Measurements from ENCODE around the gene RAB1B. TPM values are rescaled to one million over a fixed set of nuclear protein-coding genes. Genes with fewer than 3 reads are reported as not detected.

Gene RAB1B
- total and polyA plus RNA-seq, 9 donors = 54.6 to 140 (median 119) TPM

GRCh38 chr11:66267039-66267378 is 1.4 kb upstream of the RAB1B start:
- intact Hi-C loops (cut with DNase I) = no loop called here
- no peaks in the 10 kb centered on the region for H3K36me3 ChIP-seq
- TF ChIP-seq EP300 (IDR thresholded peaks at IDR 0.05) = no peak
- no peak for TF ChIP-seq POLR2A (IDR thresholded peaks at IDR 0.05)

GRCh38 chr11:66267379-66268243 is 828 bp upstream of the RAB1B start:
- Histone ChIP-seq H3K9me3 (no peaks in the 10 kb centered on the region), H3K27me3 (no peaks in the 10 kb centered on the region), H3K36me3 (no peaks in the 10 kb centered on the region), H3K4me1 (ENCODE audit: insufficient read depth) (peaks cover 3% of the 10 kb centered on the region), H3K4me3 (peak overlapping the region; percentile 73), H3K27ac (peak overlapping the region; percentile 78 to 93)
- TF ChIP-seq CTCF (IDR thresholded peaks at IDR 0.05) (peak in 2 of 3 donors; percentile 23 to 44), POLR2A (IDR thresholded peaks at IDR 0.05) (peak; percentile 75), EP300 (IDR thresholded peaks at IDR 0.05) (no peak)
- 1% methylated on average over 47 to 61 of the region's 61 CpGs for WGBS, 3 donors
- intact Hi-C loops (cut with DNase I) = no loop called here
- peak; percentile 90 to 94 (median 91) for DNase-seq

More at GRCh38 chr11:66267039-66267378, 1.4 kb upstream of the RAB1B start:
- H3K4me3 ChIP-seq = peak overlapping the region; percentile 73
- H3K27ac ChIP-seq = peak overlapping the region; percentile 78 to 93
- 8 to 11% (median 8%) methylated on average over 12 to 13 of the region's 13 CpGs for WGBS, 3 donors
- no peaks in the 10 kb centered on the region for H3K9me3 ChIP-seq
- DNase-seq = no peak
- no peaks in the 10 kb centered on the region for H3K27me3 ChIP-seq
- peaks cover 3% of the 10 kb centered on the region for H3K4me1 ChIP-seq (ENCODE audit: insufficient read depth)

GRCh38 chr11:66268952-66269905 is 790 bp downstream of the RAB1B start:
- peak in 1 of 3 donors; percentile 9 for TF ChIP-seq CTCF (IDR thresholded peaks at IDR 0.05)
- TF ChIP-seq POLR2A (IDR thresholded peaks at IDR 0.05) = no peak
- Histone ChIP-seq H3K27me3 (no peaks in the 10 kb centered on the region), H3K36me3 (no peaks in the 10 kb centered on the region), H3K9me3 (no peaks in the 10 kb centered on the region), H3K4me3 (peak overlapping the region; percentile 73), H3K27ac (peak overlapping the region; percentile 93 to 94), H3K4me1 (ENCODE audit: insufficient read depth) (peaks cover 3% of the 10 kb centered on the region)
- peak in 1 of 5 donors; percentile 42 for DNase-seq
- WGBS, 3 donors = 3 to 4% (median 3%) methylated on average over 32 of the region's 32 CpGs
- intact Hi-C loops (cut with DNase I) = no loop called here

GRCh38 chr11:66271816-66272215 is 3.4 kb downstream of the RAB1B start:
- no peak overlapping the region for H3K4me3 ChIP-seq
- no peaks in the 10 kb centered on the region for H3K27me3 ChIP-seq
- intact Hi-C loops (cut with DNase I) = no loop called here
- no peak overlapping the region for H3K27ac ChIP-seq
- no peaks in the 10 kb centered on the region for H3K36me3 ChIP-seq
- WGBS, 3 donors = 88 to 93% (median 90%) methylated on average over 7 of the region's 7 CpGs
- DNase-seq = no peak
- TF ChIP-seq CTCF (IDR thresholded peaks at IDR 0.05) = no peak
- no peak for TF ChIP-seq POLR2A (IDR thresholded peaks at IDR 0.05)
- no peak for TF ChIP-seq EP300 (IDR thresholded peaks at IDR 0.05)
- H3K9me3 ChIP-seq = no peaks in the 10 kb centered on the region
- H3K4me1 ChIP-seq (ENCODE audit: insufficient read depth) = peaks cover under 1% of the 10 kb centered on the region
